Liver (tissue), 3 donors: ENCODE results near the gene AFAP1.

Source experiments
- SP1 ChIP-seq: IDR thresholded peaks from 2 replicates; pipeline ENCODE4 v1.6.1; 2018; ENCODE audit warnings: antibody characterized with exemption, mild to moderate bottlenecking
- TF ChIP-seq, protein P1 (sequence below): fragments of 150-350 bp; IDR thresholded peaks from 2 replicates; pipeline ENCODE4 v1.5.1; 2017; ENCODE audit warnings: improper control_type of control experiment, low read depth, low read length; ENCODE audit not compliant: missing input control
- TF ChIP-seq, protein P2 (sequence below): IDR thresholded peaks from 2 replicates; pipeline ENCODE4 v1.6.1; 2016; ENCODE audit warnings: antibody characterized with exemption, mild to moderate bottlenecking
- TF ChIP-seq, protein P3 (sequence below): IDR thresholded peaks from 2 replicates; pipeline ENCODE4 v1.6.1; 2016; ENCODE audit warnings: antibody characterized with exemption
- TF ChIP-seq, protein P4 (sequence below): IDR thresholded peaks from 2 replicates; pipeline ENCODE4 v1.6.1; 2016; ENCODE audit warnings: antibody characterized with exemption
- donor health status: healthy.
- donor health status: healthy.

DNA sequence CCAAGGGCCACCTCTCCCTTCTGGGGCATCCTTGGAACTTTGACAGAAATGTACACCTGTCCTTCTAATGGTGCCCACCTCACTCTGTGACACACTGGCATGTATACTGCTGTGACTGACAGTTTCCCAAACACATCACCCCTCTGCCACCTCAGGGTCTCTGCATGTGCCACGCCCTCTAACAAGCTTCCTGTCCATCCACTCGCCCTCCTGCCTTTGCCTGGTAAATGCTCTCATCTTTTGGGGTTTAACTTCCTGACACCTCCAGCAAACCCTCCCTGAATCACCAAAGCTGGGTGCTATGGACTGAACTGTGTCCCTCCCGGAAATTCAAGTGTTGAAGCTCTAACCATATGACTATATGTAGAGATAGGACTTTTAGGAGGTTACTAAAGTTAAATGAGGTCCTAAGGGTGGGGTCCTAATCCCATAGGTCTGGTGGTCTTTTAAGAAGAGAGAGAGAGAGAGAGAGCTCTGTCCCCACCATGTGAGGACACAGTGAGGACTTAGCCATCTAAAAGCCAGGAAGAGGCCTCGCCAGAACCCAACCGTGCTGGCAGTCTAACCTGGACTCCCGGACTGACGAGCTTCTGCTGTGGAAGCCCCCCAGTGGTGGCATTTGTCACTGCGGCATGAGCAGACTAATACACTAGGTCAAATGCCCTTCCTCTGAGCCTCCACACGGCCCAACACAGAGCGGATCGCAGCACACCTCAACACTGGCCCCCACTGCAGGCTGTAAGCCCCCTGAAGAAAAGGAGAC lies 95.6 kb downstream of the AFAP1 start:
- TF ChIP-seq, protein P1, sequence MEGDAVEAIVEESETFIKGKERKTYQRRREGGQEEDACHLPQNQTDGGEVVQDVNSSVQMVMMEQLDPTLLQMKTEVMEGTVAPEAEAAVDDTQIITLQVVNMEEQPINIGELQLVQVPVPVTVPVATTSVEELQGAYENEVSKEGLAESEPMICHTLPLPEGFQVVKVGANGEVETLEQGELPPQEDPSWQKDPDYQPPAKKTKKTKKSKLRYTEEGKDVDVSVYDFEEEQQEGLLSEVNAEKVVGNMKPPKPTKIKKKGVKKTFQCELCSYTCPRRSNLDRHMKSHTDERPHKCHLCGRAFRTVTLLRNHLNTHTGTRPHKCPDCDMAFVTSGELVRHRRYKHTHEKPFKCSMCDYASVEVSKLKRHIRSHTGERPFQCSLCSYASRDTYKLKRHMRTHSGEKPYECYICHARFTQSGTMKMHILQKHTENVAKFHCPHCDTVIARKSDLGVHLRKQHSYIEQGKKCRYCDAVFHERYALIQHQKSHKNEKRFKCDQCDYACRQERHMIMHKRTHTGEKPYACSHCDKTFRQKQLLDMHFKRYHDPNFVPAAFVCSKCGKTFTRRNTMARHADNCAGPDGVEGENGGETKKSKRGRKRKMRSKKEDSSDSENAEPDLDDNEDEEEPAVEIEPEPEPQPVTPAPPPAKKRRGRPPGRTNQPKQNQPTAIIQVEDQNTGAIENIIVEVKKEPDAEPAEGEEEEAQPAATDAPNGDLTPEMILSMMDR: peak; percentile 57
- TF ChIP-seq, protein P2, sequence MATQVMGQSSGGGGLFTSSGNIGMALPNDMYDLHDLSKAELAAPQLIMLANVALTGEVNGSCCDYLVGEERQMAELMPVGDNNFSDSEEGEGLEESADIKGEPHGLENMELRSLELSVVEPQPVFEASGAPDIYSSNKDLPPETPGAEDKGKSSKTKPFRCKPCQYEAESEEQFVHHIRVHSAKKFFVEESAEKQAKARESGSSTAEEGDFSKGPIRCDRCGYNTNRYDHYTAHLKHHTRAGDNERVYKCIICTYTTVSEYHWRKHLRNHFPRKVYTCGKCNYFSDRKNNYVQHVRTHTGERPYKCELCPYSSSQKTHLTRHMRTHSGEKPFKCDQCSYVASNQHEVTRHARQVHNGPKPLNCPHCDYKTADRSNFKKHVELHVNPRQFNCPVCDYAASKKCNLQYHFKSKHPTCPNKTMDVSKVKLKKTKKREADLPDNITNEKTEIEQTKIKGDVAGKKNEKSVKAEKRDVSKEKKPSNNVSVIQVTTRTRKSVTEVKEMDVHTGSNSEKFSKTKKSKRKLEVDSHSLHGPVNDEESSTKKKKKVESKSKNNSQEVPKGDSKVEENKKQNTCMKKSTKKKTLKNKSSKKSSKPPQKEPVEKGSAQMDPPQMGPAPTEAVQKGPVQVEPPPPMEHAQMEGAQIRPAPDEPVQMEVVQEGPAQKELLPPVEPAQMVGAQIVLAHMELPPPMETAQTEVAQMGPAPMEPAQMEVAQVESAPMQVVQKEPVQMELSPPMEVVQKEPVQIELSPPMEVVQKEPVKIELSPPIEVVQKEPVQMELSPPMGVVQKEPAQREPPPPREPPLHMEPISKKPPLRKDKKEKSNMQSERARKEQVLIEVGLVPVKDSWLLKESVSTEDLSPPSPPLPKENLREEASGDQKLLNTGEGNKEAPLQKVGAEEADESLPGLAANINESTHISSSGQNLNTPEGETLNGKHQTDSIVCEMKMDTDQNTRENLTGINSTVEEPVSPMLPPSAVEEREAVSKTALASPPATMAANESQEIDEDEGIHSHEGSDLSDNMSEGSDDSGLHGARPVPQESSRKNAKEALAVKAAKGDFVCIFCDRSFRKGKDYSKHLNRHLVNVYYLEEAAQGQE: no peak
- TF ChIP-seq SP1: no peak
- TF ChIP-seq, protein P3, sequence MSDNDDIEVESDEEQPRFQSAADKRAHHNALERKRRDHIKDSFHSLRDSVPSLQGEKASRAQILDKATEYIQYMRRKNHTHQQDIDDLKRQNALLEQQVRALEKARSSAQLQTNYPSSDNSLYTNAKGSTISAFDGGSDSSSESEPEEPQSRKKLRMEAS: no peak
- TF ChIP-seq, protein P4, sequence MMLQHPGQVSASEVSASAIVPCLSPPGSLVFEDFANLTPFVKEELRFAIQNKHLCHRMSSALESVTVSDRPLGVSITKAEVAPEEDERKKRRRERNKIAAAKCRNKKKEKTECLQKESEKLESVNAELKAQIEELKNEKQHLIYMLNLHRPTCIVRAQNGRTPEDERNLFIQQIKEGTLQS: no peak
